HG02759 (cell line): ENCODE results near the gene NRXN3.

Experiments
- ATAC-seq: cut with Tn5 transposase; IDR thresholded peaks from one replicate; pipeline ENCODE4 v1.9.1; 2021; ENCODE audit warnings: mild to moderate bottlenecking, moderate library complexity; ENCODE audit not compliant: unreplicated experiment

Gene NRXN3

DNA sequence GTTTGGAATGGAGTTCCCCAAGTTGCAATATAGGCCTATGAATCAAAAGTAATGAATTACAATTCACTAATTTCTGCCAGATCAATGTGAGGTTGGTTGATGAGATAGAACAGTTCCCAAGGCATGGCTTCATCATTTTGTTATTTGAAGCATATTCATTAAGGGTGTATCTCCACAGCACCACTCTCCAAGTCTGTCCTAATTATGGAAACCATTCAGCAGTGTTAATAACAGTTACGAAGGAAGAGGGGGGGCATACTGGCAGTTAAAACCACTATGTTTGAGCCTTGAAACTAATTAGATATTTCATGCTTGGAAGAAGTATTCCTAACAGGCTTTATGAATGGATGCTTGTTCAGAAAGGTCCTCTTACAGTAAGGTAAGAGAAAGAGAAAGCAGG, 1520.8 kb downstream of the NRXN3 start:
- ATAC-seq = no peak

DNA sequence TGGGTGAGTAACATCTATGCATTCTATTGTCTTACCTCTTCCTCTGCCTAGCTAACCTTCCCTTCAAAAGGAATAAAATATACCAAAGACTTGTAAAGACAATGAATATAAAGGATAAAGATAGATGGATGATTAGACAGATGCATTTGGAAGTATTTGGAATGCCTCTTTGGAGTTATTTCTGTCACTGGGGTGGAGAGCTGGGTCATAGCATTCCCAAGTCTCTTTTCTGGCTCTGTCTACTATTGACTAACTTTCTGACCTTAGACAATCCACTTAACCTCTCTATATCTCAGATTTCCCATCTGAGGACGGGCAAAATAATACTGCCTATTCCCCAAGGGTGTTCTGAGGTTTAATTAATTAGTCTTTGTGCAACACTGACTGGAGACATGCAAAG, 1523.8 kb downstream of the NRXN3 start:
- ATAC-seq = no peak

DNA sequence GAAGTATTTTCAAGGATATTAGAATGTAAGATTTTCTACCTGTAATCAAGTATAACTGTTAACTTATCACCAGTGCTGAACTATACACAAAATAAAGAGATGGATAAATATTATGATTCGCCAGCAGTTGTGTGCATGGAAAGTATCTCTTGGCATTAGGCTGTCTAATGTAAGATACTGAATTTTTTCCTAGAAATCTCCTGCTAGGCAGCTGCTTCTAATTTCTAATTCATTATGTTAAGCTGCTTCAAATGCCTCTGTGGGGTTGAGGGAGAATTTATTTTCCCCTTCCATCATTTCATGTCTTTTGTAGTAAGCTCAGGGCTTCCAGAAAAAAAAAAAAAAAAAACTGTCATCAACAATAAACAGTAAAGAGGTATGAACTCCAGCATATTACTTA, 1525.1 kb downstream of the NRXN3 start:
- no peak for ATAC-seq

DNA sequence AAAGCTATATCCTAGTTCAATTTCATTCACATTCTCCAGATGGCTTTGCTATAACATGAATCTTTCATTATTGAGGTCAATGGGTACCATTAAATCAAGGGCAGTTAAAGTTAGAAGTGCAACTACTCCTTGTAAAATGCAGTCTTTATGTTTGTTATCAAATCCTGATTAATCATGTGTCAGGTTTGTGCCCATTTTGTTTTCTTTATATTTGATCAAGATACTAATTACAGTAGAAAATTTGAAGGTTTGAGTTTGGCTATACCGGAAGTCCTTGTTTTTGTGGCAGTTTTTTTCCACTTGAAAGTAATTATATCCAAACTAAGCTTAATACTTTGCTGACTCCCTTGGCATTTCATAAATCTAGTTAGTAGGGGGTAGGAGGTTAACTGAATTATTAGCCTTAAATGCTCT, 1528.1 kb downstream of the NRXN3 start:
- no peak for ATAC-seq

DNA sequence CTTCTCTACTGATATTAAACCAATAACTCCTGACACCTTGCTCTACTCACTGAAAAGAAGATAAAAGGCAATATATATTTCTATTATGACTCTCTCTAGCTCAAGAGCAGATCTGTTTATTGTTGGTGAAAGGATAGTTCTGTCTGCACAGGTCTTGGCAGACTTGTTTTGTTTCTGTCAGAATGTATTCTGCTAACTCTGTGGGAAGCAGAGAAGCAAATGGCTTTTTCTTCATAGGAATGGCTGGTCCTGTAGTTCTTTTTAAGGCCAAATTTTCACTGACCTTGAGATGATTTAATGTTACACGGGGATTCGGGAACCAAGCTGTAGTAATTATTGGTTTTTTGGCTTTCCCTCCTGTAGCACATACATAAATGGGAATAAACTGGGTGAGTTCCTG, 1529.0 kb downstream of the NRXN3 start:
- no peak for ATAC-seq

DNA sequence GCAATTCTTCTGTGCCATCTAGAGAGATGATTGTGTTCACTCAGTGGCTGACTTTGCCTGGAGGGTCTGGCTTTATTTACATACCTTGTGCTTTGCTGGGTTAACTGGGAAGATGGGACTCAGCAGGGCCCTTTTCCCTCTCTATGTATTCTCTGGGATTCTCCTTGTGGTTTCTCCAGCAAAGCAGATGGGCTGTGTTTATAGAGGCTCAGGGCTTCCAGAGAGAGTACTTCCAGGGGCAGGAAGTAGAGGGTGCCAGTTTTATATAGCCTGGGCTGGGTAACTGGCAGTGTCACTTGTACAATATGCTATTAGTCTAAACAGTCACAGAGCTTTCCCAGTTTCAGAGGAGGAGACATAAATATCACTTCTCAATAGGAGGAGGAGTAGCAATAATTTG, 1531.2 kb downstream of the NRXN3 start:
- ATAC-seq = no peak

DNA sequence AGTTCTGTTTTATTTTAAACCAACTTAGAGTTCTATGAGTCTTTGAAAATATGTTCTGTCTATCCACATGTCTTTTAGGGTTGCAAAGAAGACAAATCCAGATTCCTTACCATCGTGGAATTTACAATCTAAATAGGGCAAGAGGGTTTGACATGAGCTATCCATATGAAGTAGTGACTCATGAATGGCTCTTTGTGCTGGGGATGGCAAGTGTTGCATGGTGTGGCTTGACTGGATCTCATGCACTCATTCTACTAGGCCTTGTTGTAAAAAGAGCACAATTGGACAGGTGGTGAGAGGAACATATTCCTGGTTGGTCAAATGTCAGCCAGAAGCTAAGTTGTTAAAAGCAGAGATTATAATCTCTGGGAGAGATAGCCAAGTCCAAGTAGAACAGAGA, 1532.0 kb downstream of the NRXN3 start:
- no peak for ATAC-seq

DNA sequence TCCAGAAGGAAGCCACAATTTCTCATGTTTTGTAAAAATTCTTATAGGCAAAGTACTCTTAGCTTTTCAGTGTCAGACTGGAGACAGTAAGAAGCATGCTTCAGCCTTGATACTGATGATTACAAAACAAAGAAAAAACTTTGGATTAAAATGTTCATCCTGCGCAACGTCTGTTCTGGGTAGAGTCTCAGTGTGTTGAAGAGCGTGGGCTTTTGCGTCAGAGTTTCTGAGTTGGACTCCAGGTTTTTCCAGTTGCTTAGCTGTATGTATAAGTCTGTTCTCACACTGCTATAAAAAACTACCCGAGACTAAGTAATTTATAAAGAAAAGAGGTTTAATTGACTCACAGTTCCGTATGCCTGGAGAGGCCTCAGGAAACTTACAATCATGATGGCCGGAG, 1533.0 kb downstream of the NRXN3 start:
- no peak for ATAC-seq

DNA sequence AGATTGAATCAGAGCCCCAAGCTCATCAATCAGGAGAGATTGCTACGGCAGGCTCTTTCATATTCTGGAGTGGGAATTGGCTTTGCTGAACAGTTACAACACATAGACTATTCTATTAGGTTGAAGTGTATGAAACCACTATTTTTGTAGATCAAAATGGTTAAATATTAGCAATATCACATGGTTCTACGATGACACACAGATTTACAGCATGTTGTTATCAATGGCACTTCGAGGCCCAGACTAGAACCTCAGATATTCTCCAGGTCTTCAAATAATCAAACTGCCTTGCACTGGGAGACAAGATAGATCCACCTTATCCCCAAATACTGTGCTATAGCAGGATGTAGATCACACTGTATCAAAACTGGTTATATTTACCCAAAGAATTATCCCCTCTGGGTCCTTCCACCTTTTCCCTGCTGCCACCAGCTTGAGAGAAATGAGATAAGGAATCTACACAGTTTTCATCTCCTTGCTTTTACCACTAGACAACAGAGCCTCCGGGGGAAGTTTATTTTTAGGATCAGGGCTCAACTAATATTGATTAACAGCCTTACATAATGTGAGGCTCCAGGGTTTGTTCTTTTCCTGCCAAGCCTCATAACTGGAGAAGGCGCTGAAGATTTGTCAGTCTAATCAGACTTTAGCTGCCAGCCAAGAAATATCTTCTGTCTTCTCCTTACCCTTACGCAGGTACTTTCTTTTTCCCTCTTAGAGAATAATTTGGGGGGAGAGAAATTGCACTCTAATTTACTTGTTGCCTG, 1534.1 kb downstream of the NRXN3 start:
- no peak for ATAC-seq

DNA sequence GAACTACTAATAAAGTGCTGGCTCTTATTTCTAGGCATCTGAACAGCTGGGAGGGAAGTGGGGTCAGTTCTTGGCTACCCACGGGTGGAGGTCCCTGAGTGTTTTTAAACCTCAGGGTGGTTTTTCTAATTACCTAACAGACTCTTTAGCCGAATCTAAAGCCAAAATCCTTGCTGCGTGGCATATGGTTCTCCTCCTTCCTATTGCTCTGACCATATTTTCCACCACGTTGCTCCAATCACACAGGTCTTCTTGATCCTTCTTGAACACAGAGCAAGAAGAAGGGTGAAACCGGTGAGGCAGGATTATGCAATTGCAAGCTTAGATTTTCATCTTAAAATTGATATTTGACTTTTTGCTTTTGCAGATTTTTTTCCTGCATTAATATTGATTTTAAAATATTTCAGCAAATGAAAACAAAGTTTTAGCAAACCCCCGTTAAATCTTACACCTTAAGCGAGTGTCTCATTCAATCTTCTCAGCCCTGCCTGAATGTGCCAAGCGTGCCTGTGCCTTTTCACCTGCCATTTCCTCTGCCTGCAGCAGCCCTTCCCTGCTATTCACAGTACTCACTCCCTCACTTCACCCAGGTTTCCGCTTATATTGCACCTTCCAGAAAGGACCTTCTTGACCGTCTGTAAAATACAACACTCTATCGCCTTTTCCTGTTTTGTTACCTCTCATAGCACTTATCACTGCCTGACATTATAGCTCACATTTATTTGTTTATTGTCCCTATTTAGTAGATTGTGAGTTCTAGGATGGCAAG, 1535.1 kb downstream of the NRXN3 start:
- ATAC-seq = no peak

DNA sequence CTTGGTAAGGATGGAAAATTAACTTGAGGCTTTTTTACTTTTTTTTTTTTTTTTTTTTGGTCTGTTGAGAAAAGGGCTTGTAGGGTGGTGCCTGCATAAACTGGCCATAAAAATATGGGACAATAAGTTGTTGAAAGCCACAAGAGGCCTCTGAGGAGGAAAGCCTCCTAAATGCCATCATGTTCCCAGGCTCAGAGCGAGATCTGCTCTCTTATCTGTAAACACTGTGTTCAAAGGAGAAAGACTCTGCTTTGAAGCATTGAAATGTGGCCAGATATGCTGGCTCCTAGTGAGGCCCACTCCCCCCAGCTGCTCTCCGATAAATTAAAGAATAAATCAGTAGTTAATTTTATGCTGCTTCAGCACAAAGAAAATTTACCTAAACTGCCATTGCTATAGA, 1536.2 kb downstream of the NRXN3 start:
- ATAC-seq = no peak

DNA sequence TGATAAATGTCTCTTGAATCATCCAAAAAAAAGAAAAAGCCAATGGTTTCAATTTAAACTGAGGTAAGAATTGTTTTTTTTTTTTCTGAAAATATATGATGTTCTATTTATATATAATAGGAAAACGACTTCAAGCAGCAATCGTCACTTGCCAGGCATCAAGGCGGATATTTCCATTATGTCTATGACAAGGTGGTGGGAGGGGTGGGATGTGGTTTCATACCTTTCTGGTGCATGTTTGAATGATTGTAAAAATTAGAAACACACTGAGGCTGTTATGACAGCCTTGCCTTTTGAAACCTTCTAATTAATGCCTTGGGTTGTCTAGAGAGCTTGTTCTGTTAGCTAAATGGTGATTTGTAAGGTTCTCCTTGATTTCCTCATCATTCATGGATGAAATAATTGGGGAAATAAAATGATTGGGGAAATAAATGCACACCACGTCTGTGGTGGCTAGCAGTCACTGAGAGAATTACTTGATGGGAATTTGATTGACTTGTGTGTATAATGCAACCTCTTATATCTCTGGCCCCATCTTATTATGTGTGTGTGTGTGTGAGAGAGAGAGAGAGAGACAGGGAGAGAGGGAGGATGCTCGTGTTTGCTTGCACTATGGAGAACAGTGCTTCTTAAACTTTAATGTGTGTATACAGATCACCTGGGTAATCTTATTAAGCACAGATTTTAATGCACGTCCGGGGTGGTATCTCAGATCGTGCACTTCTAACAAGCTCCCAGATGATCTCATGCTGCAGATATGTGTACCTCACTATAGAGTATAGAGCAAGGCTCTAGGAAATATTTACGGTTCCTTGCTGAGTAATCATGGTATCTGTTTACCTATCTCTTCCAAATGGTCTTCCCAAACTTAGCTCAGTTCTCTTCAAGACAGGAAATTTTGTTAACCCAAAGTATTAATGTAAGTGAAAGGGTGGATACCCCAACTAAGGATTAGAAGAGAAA, 1538.5 kb downstream of the NRXN3 start:
- ATAC-seq = no peak

DNA sequence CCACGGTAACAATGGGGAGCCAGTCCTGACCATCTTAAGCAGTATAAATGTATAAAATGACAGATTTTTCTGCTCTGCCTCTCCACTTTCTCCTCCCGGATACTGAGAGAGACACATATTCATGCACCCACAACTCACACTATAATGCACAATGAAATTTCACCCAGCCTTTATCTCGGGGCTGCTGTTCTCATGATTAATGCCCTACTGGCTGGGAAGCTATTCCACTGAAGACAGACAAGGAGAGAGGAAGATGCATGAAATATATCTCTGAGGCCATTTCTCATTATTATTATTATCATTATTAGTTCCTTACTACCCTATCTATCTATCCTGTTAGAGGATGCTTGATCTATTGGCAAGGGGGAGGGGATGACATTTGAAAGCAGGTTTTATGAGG, 1539.4 kb downstream of the NRXN3 start:
- no peak for ATAC-seq

DNA sequence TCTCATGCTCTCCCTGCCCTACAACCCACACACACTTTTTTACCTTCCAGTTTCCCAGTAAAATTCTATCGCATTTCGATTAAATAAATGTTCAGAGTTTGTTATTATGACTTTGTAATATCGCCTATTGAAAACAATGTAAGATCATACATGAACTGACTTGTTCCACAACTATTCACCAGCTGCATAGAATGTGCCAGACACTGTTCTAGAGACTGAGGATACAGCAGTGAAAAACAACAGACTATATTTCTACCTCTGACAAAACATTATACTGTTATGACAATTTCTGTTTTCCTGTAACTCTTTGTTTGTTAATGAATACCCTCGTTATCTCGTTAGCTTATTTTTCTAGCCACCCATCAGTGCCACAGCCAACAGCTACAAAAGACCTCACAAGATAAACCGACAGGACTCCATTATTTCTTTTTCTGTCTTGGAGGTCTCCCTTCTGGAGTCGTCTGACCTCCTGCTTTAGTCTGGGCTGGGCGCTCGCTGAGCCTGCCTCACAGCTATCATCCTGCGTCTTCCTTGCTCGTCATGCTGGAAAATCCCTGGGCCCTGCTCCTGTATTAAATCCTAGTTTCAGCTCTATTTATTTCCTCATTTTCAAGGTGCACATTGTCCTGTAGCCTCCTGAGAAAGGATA, 1542.3 kb downstream of the NRXN3 start:
- ATAC-seq = no peak

DNA sequence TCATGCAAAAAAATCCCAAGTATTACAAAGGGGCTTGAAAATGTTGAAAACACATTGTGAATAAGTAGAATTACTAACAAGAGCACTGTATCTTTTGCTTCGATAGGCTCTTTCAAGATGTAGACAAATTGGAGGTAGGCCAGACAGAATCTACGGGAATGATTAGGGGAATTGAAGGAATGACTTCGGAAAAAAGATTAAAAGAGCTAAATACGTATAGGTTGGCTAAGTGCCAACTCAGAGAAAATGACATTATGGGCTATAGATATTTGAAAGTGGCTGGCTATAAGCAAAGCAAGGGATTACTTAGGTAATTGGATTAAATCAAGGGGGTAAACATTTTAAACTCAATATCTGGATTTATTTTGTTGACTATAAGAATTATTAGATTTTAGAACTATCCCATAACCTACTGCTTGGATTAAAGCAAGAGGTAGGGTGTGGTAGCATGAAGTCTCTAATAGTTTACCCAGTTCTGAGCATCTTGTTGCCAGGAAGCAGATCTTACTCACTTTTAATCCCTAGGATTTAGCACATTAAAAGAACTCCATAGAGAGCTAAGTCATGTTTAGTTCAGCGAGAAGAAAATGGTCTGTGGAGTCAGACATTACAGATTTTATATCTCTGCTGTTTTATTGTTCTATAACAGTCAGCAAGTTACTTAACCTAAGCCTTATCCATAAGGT, 1551.4 kb downstream of the NRXN3 start:
- no peak for ATAC-seq

DNA sequence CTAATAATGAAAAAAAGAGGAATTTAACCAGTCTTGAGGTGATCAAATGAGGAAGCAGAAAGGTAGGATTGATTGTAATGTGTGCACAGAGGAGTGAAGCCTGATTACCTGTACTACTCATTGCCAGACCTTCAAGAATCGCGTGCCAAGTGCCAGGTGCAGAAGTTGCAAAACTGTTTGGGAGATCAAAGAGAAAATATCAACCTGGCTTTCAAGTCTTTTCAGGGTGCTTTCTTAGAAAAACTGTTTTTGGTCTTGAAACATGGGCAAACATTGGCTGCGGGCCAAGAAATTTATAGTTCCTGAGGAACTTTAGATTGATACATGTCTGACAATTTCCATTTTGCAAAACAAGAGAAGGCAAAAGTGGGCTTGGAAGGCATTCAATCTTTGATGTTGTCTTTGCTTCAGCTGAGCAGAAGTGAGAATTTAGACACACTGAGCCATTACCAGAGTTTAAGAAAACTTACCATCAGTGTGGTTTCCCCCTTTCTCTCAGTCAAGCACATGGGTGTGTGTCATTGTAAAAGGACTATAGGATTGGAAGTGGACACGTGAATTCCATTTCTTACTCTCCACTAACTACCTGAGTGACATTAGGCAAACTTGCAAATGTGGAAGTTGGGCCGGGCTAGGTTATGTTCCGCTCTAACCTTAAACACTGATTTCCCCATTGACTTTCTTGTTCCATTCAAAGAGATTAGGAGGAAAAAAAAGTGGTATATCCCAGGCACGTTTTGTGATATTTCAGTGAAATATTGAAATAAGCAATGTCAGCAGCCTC, 1555.0 kb downstream of the NRXN3 start:
- no peak for ATAC-seq

DNA sequence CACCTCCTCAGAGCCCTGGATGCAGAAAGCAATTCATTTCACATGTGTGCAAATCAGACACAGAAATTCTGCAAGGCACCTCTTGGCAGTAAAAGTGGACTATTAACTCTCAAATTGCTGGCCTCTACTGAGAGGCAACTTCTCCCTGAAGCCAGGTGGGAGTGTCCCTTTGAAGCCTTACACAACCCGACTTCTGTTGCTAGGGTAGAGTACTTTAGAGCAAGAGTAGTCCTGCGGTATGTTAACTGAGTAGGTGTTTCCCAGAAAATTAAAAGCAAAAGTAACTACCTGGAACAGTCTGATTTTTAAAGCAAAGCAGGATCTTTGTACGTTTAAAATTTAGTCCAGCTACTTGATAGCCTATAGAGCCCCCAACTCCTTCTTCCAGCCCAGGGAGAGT, 1557.7 kb downstream of the NRXN3 start:
- no peak for ATAC-seq

DNA sequence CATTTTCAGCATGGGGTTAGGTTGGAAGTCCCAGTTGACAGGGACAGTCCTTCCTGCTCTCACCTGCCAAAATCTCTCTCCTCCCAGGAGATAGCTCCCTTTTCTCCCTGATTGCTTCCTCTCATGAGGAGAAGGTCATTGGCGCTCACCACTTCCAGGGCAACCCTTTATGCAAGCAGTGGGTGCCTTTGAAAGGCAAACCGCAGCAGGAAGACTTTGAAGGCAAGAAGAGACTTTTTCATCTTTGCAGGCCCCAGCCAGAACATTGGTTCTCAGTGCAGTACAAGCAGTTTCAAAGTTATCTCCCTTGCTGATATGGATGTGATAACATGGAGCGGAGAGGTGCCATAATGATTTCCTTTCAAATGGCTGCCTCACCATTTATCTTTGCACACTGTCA, 1558.2 kb downstream of the NRXN3 start:
- ATAC-seq = no peak

DNA sequence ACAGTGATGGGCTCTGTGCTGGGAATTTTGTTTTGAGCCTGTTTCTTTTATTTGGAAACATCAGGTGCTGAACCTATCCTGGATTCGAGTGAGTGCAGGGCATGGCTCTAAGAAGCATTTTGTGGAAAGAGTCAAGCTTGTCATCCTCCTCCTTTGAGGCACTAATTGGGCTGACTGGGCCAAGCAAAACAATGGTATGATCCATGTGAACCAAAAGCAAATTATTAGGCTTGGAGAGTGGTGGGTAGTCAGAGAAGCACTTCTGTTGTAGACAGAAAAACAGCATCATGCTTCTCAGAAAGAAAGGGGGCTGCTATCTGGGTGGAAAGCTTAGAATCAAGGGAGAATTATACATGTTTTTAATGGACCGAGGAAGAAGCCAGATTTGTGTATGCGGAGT, 1559.6 kb downstream of the NRXN3 start:
- no peak for ATAC-seq

DNA sequence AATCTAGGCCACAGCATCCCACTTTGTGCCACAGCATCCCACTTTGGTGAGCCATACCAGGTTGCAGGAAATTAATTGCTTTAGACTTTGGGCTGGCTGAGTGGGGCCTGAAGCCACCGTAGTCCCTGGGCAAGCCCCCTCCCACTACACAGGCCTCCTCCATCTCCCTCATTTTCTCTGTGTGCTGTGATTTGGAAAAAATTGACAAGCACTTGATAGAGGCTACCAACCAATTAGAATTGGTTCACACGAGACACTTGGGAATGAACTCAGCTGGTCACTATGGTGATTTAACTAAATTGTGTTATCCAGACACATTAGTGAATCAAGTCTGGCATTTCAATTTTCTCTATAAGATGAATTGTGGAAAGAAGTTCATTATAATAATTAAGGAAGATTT, 1560.0 kb downstream of the NRXN3 start:
- no peak for ATAC-seq
